PC-9 (cell line): ENCODE results near the gene GLB1L2.

ENCODE experiments used
- EZH2 ChIP-seq: fragments of 200-600 bp; sonication (generic); IDR thresholded peaks from 2 replicates; pipeline ENCODE4 v1.8.0; 2017; ENCODE audit warnings: antibody characterized with exemption, low read depth
- TF ChIP-seq, protein P1 (sequence below): fragments of 200-600 bp; sonication (generic); conservative IDR thresholded peaks from 2 replicates; pipeline ENCODE4 v1.6.1; 2017; ENCODE audit warnings: mixed run types, antibody characterized with exemption, mild to moderate bottlenecking, moderate library complexity

DNA sequence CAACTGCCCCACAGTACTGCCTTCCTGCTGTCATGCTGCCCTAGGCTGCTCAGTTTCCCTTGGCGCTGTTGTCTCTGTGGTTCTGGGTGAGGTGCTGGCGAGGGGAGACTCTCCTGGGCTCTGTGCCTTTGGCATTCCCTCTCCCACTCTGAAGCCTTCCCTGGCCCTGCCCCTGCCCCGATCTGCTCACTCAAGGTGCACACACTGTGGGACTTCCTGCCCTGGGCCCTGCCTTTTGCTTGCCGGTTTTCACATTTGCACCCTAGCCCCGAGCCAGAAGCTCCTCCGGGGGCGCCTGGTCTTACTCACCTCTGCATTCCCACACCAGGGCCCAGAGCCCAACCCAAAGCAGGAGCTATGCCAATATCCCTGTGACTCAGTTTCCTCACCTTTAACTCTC lies 68.2 kb downstream of the GLB1L2 start:
- TF ChIP-seq, protein P1, sequence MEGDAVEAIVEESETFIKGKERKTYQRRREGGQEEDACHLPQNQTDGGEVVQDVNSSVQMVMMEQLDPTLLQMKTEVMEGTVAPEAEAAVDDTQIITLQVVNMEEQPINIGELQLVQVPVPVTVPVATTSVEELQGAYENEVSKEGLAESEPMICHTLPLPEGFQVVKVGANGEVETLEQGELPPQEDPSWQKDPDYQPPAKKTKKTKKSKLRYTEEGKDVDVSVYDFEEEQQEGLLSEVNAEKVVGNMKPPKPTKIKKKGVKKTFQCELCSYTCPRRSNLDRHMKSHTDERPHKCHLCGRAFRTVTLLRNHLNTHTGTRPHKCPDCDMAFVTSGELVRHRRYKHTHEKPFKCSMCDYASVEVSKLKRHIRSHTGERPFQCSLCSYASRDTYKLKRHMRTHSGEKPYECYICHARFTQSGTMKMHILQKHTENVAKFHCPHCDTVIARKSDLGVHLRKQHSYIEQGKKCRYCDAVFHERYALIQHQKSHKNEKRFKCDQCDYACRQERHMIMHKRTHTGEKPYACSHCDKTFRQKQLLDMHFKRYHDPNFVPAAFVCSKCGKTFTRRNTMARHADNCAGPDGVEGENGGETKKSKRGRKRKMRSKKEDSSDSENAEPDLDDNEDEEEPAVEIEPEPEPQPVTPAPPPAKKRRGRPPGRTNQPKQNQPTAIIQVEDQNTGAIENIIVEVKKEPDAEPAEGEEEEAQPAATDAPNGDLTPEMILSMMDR: no peak
- TF ChIP-seq EZH2: no peak
